Kidney tubule cell (primary cell): ENCODE measurements around the gene RBM26.
A peak's percentile ranks its signal among the peaks of the same experiment; 100 is the strongest.

Source experiments
- DNase-seq: peaks from one replicate; pipeline ENCODE4 v3.0.0-alpha.2; 2018; ENCODE audit warnings: low spot score

Gene RBM26

GRCh38 chr13:79336966-79337365 is 69.1 kb downstream of the RBM26 start:
- DNase-seq, result no peak

GRCh38 chr13:79328510-79328909 is 77.5 kb downstream of the RBM26 start:
- DNase-seq, result no peak

DNA sequence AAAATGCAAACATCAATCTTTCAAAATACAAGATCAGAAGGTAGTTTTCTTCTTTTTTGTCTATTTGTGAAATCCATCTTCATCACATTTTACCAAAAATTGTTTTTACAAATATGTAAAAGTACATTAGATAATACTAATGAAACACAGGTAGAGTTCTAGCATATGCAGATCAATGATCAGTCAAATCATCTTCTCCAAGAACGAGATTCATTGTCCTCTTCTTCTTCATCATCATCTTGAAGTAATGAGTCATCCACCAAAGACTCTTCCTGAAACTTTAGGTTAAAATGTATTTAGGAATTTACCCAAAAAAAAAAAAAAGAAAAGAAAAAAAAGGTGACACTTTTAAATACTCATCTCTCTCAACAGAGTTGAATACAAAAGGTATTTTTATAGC is 85.6 kb downstream of the RBM26 start:
- no peak for DNase-seq

GRCh38 chr13:79318664-79319063 is 87.4 kb downstream of the RBM26 start:
- DNase-seq, result no peak

GRCh38 chr13:79317856-79318255 is 88.2 kb downstream of the RBM26 start:
- no peak for DNase-seq

- DNase-seq, result no peak
These were observed 91.4 kb downstream of the RBM26 start for GRCh38 chr13:79314652-79315051.

DNA sequence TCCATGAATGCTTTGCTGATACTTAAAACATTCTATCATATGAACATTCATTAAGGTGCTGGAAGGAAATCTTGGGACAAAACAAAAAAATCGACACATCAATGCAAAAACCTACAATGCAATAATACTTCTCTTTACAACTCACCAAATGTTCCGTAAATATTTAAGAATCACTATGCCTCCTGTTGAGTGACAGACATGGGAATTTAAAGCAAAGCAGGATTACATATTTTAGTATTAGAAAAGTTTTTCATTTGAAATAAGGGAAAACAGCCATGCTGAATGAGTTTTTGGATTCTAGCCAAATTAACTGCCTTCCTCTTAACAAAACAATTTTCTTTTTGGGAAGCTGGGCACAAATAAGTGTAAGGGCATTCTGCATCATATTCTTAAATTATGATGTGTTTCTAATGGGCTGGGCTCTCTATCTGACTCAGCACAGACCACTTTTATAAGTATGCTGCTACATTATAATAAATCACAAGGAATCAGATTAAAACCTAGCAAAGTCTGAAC is 93.7 kb downstream of the RBM26 start:
- no peak for DNase-seq

- DNase-seq, result no peak
These were observed 94.7 kb downstream of the RBM26 start for GRCh38 chr13:79311386-79311785.

DNA sequence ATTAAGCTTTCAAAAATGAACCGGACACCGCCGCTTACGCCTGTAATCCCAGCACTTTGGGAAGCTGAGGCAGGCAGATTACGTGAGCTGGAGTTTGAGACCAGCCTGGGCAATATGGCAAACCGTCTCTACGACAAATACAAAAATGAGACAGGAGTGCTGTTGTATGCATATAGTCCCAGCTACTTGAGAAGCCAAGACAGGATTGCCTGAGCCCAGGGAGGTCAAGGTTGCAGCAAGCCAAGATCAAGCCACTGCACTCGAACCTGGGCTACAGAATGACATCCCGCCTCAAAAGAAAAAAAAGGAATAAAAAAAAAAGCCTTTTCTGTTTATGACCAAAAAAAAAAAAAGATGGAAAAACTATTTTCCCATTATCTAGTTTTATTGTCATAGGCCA is 96.4 kb downstream of the RBM26 start:
- DNase-seq, result no peak

GRCh38 chr13:79307866-79308298 is 98.2 kb downstream of the RBM26 start:
- peak; percentile 29 for DNase-seq

DNA sequence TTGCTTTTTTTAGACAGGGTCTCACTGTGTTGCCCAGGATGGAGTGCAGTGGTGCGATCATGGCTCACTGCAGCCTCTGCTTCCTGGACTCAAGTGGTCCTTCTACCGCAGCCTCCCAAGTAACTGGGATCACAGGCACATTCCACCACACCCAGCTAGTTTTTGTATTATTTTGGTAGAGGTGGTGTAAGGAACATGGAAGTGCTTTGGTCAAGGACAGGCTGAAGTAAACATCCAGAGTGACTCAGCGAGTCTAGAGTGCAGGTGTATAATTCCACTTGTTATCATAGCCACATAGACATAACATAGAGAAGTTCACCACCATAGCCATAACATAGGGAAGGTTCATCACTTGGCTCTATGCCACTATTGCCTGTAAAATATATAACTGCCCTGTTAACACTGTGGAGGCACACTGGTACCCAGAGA is 98.6 kb downstream of the RBM26 start:
- DNase-seq, result peak; percentile 7

GRCh38 chr13:79306650-79307049 is 99.4 kb downstream of the RBM26 start:
- DNase-seq, result no peak

- no peak for DNase-seq
These were observed 108.9 kb downstream of the RBM26 start for GRCh38 chr13:79297128-79297527.

DNA sequence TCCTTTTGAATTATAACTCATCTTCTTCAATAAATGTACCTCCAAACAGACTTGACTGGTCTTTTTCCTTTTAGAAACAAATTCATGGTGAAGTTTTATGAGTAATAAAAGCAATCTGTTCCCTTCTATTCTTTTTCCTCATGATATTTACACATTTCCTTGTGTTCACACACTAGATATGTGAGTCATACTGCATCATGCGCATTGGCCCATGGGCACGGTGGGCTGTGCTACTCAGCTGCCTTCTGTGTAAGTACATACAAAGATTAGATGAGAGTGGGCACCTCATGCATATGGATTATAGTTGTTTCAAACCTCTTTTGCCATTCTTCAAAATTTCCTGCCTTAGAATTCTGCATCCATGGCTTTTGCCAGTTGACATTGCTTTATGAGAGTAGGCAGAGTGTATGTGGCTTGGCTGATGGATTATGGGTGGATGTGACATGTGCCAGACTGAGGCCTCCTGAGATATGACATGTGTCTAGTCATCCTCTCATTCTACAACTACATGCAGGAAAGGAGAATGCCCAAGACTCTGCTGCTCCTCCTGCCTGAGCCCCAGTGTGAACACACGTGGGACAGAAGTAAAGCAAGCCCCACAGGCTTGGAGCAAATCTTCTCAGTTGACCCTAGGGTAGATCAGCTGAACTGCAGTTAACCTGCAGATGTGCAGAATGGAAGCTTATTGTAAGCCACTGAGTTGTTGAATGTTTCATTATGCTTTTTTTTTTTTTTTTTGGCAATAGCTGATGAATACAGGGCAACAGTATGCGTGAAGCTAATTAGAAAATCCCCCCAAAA is 109.9 kb downstream of the RBM26 start:
- no peak for DNase-seq

- DNase-seq, result no peak
These were observed 115.3 kb downstream of the RBM26 start for GRCh38 chr13:79290595-79291244.

- no peak for DNase-seq
These were observed 116.5 kb downstream of the RBM26 start for GRCh38 chr13:79289571-79289970.

DNA sequence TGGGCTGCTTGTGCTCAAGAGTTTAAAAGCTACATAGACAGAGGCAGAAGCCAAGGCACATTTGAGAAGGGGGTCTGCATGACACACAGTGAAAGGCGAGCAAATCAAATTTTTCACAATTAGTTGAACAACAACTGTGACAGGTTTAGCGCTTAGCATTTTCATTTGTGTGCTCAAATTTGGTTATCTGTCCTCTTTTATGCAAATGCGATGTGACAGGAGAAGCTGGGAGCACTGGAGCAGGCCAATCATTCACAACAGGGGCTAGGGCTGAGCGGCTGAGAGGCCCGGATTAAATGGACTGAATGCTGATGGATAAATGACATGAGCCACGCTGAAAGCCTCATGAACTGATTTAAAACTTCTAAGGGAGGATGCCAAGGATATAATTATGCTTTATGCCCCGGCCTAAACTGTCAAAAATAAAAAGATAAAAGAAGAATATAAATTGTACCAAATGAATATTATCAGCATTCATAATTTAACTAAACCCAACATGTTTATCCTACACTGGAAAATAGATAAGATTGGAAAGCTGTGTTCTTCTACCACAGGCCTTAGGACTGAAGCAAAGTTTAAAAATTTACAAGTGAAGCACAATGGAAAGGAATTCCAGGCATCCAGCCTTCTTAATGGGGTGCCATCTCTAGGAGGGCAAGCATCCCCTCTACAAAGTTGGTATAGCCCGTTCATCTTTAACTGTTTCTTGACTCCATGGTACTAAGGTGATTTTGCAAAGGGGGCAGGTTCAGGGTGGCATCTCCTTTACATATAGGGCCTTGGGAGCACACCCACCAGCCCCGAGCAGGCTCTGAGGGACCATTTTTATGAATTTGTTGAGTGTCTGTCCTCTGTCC is 117.9 kb downstream of the RBM26 start:
- DNase-seq, result no peak

DNA sequence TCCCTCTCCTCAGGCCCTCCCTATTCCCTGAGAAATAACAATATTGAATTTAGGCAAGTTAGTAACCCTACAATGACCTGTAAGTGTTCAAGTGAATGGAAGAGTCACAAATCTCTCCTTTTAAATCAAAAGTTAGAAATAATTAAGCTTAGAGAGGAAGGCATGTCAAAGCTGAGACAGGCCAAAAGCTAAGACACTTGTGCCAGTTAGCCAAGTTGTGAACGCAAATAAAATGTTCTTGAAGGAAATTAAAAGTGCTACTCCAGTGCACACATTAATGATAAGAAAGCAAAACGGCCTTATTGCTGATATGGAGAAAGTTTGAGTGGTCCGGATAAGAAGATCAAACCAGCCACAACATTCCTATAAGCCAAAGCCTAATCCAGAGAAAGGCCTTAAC is 120.9 kb downstream of the RBM26 start:
- DNase-seq, result no peak

GRCh38 chr13:79283742-79284141 is 122.3 kb downstream of the RBM26 start:
- no peak for DNase-seq

DNA sequence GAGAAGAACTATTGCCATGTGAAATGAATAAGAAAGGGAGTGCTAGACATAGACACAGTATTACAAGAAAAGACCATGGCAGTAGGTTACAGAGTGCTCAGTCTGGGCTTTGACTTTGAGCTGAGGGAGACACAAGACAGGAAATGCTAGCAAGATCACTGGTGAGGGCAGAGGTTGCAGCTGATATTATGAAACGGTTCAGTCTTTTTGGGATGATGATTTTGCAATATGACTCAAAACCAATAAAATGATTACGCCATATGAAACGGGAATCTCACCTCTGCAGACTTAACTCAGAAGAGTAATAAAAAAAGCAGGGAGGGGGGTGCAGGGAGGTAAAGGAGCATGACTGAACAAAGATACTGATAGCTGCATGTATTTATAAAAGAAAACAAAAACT is 123.1 kb downstream of the RBM26 start:
- no peak for DNase-seq

DNA sequence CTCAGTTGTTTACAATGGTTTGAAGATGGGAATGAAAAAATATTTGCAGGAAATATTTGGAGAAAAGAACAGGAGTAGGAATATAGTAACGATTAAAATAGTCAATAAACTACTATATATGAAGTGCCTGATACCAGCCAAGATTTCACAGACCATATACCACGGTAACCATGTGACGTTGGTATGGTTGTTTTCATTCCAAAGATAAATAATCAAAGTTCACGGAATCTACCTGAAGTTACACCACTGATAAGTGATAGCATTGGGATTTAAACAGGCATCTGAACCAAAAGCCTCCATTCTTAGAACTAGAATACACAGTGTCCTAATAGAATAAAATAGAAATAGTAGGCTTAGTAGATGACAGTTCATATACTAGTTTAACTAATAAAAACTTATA is 123.5 kb downstream of the RBM26 start:
- no peak for DNase-seq

DNA sequence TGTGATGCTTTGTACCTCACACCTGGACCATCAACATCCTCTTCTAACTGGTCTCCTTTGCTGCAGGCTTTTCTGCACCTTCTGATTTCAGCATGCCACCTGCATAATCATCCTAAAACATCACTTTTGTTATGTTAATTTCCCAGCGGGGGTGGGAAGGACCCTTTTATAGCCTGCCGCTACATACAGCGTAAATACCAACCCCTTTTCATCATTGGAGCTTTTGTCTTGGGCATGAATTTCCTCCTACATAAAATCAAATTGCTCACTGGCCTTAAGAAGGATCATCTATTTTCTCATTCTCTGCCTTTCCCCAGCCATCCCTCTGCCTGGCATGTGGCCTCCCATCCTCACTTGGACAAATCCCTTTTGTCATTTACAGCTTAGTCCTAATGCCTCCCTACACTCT is 124.7 kb downstream of the RBM26 start:
- DNase-seq, result no peak
